H1 (cell line): Measurements from ENCODE around the gene IL36A. TPM values are rescaled to one million over a fixed set of nuclear protein-coding genes. Genes with fewer than 3 reads are reported as not detected.

ENCODE experiments used
- CTCF ChIA-PET: fragments of 300-600 bp; sonication (Branson Sonifier 250); formaldehyde crosslinking; loops from one replicate; lab custom pipeline; 2021; ENCODE audit not compliant: partially characterized antibody; lab: Charles Lee
- POLR2A ChIA-PET: fragments of 300-600 bp; sonication (Branson Sonifier 250); formaldehyde crosslinking; loops from one replicate; lab custom pipeline; 2021; ENCODE audit warnings: inconsistent platforms; ENCODE audit not compliant: partially characterized antibody; lab: Charles Lee
- DNase-seq, 2 experiments: peaks; one replicate each; pipeline versions ENCODE4 v3.0.0 to v3.0.0-alpha.2; 2010 to 2022; ENCODE audit warnings: low spot score in 2 of 2, low read depth in 1 of 2, mixed read lengths in 1 of 2
- FAIRE-seq: peaks from 2 replicates; lab custom pipeline; 2011; peaks lifted over from hg19 to GRCh38; lab: Jason Lieb, UNC
- H2AFZ ChIP-seq: 2 replicates; pipeline ENCODE4 v1.8.1; 2012; ENCODE audit warnings: low read length, inconsistent platforms
- H2AK5ac ChIP-seq: 2 replicates; pipeline ENCODE4 v1.6.1; 2013; ENCODE audit warnings: low read depth, low read length
- H2BK120ac ChIP-seq: replicated peaks from 2 replicates; pipeline ENCODE3; 2013; ENCODE audit warnings: low read depth, low read length, inconsistent platforms
- H2BK12ac ChIP-seq: 2 replicates; pipeline ENCODE4 v1.6.1; 2013; ENCODE audit warnings: low read depth, low read length
- H2BK15ac ChIP-seq: 2 replicates; pipeline ENCODE4 v1.6.1; 2013; ENCODE audit warnings: low read length
- H2BK20ac ChIP-seq: 2 replicates; pipeline ENCODE4 v1.6.1; 2013; ENCODE audit warnings: low read length
- H2BK5ac ChIP-seq: 2 replicates; pipeline ENCODE4 v1.6.1; 2013; ENCODE audit warnings: low read depth, low read length
- H3K14ac ChIP-seq: 2 replicates; pipeline ENCODE4 v1.6.1; 2013; ENCODE audit warnings: inconsistent platforms; ENCODE audit not compliant: insufficient read length
- H3K18ac ChIP-seq: 2 replicates; pipeline ENCODE4 v1.6.1; 2013; ENCODE audit warnings: low read length; ENCODE audit errors: extremely low read depth
- H3K23ac ChIP-seq: 2 replicates; pipeline ENCODE4 v1.6.1; 2013; ENCODE audit warnings: inconsistent platforms; ENCODE audit not compliant: insufficient read length
- H3K23me2 ChIP-seq: 2 replicates; pipeline ENCODE4 v1.6.1; 2013; ENCODE audit warnings: low read depth, low read length
- H3K27ac ChIP-seq: 2 replicates; pipeline ENCODE4 v1.6.1; 2011; ENCODE audit warnings: low read depth, low read length, inconsistent platforms
- H3K27me3 ChIP-seq, 4 experiments: replicated peaks in 1 of 4; 1 replicate in 1 of 4; 2 replicates in 3 of 4; pipeline versions ENCODE4 v1.6.1 to v1.8.1; 2011 to 2013; ENCODE audit warnings: low read length in 3 of 4, mild to moderate bottlenecking in 3 of 4, inconsistent platforms in 2 of 4, mixed read lengths in 2 of 4, moderate library complexity in 1 of 4; ENCODE audit not compliant: control insufficient read depth in 3 of 4, insufficient read depth in 3 of 4; ENCODE audit errors: extremely low read depth in 1 of 4
- H3K36me3 ChIP-seq, 4 experiments: 2 replicates each; pipeline versions ENCODE4 v1.6.1 to v1.8.1; 2011 to 2013; ENCODE audit warnings: mild to moderate bottlenecking in 4 of 4, low read length in 3 of 4, moderate library complexity in 2 of 4, control low read depth in 1 of 4, inconsistent platforms in 1 of 4; ENCODE audit not compliant: insufficient read depth in 4 of 4, control insufficient read depth in 2 of 4
- H3K4ac ChIP-seq: replicated peaks from 2 replicates; pipeline ENCODE3; 2013; ENCODE audit warnings: low read length, low read depth, mixed read lengths, inconsistent platforms; ENCODE audit not compliant: insufficient read length
- H3K4me1 ChIP-seq, 4 experiments: replicated peaks in 1 of 4; 1 replicate in 1 of 4; 2 replicates in 3 of 4; pipeline versions ENCODE4 v1.6.1 to v1.8.1; 2011 to 2013; ENCODE audit warnings: low read length in 3 of 4, inconsistent platforms in 2 of 4, mixed read lengths in 1 of 4; ENCODE audit not compliant: insufficient read depth in 4 of 4, control insufficient read depth in 3 of 4
- H3K4me2 ChIP-seq, 2 experiments: 2 replicates each; pipeline versions ENCODE4 v1.6.1 to v1.8.1; 2011 to 2013; ENCODE audit warnings: low read depth in 2 of 2, low read length in 2 of 2, control low read depth in 1 of 2, inconsistent platforms in 1 of 2, mild to moderate bottlenecking in 1 of 2; ENCODE audit not compliant: insufficient read depth in 1 of 2
- H3K4me3 ChIP-seq, 4 experiments: fragments of 200-600, 300-600 bp in 1 of 4; sonication (generic), shearing (Covaris generic), sonication (Bioruptor Twin) in 1 of 4; 2 replicates each; pipeline versions ENCODE4 v1.5.1 to v1.8.1; 2011 to 2016; ENCODE audit warnings: low read length in 4 of 4, low read depth in 3 of 4, control low read depth in 2 of 4, inconsistent platforms in 2 of 4, mild to moderate bottlenecking in 2 of 4, mixed read lengths in 1 of 4, moderate library complexity in 1 of 4; ENCODE audit not compliant: insufficient read depth in 2 of 4; ENCODE audit errors: extremely low read depth in 1 of 4
- H3K56ac ChIP-seq: replicated peaks from 2 replicates; pipeline ENCODE3; 2013; ENCODE audit warnings: low read depth, mild to moderate bottlenecking, mixed read lengths, low read length, inconsistent platforms; ENCODE audit not compliant: insufficient read length
- H3K79me1 ChIP-seq: 2 replicates; pipeline ENCODE4 v1.6.1; 2013; ENCODE audit warnings: low read depth, low read length, control low read depth
- H3K79me2 ChIP-seq, 2 experiments: 2 replicates each; pipeline versions ENCODE4 v1.6.1 to v1.8.1; 2012 to 2013; ENCODE audit warnings: low read length in 2 of 2, mild to moderate bottlenecking in 2 of 2, inconsistent platforms in 1 of 2; ENCODE audit not compliant: insufficient read depth in 2 of 2, control insufficient read depth in 1 of 2
- H3K9ac ChIP-seq, 4 experiments: replicated peaks in 1 of 4; 1 replicate in 1 of 4; 2 replicates in 3 of 4; pipeline versions ENCODE4 v1.6.1 to v1.8.1; 2011 to 2013; ENCODE audit warnings: low read depth in 3 of 4, low read length in 3 of 4, control low read depth in 2 of 4, mild to moderate bottlenecking in 2 of 4, moderate library complexity in 2 of 4, inconsistent platforms in 1 of 4; ENCODE audit errors: extremely low read depth in 1 of 4
- H3K9me3 ChIP-seq, 2 experiments: 2 replicates each; pipeline versions ENCODE4 v1.6.1 to v1.8.1; 2012 to 2013; ENCODE audit warnings: mild to moderate bottlenecking in 2 of 2, moderate library complexity in 2 of 2, control low read depth in 1 of 2, inconsistent platforms in 1 of 2, low read depth in 1 of 2, low read length in 1 of 2, mixed read lengths in 1 of 2; ENCODE audit not compliant: insufficient read depth in 2 of 2
- H4K20me1 ChIP-seq, 2 experiments: replicated peaks in 1 of 2; 2 replicates each; pipeline versions ENCODE3 to v1.8.1; 2011 to 2013; ENCODE audit warnings: inconsistent platforms in 2 of 2, low read length in 2 of 2, mild to moderate bottlenecking in 1 of 2; ENCODE audit not compliant: insufficient read depth in 2 of 2, control insufficient read depth in 1 of 2
- H4K5ac ChIP-seq: 2 replicates; pipeline ENCODE4 v1.6.1; 2013; ENCODE audit warnings: low read length, low read depth, mixed read lengths, inconsistent platforms; ENCODE audit not compliant: insufficient read length
- H4K8ac ChIP-seq: 2 replicates; pipeline ENCODE4 v1.8.0; 2013; ENCODE audit warnings: mild to moderate bottlenecking, moderate library complexity, low read length, inconsistent platforms; ENCODE audit not compliant: insufficient read depth; ENCODE audit errors: extremely low read depth
- H4K91ac ChIP-seq: replicated peaks from 2 replicates; pipeline ENCODE3; 2013; ENCODE audit warnings: low read length, mixed read lengths, inconsistent platforms; ENCODE audit not compliant: insufficient read length
- EP300 ChIP-seq, 2 experiments: IDR thresholded peaks; 1 replicate in 1 of 2; 2 replicates in 1 of 2; pipeline ENCODE4 v1.6.1; 2011 to 2012; ENCODE audit warnings: low read depth in 2 of 2, low read length in 2 of 2, mild to moderate bottlenecking in 2 of 2, borderline replicate concordance in 1 of 2, inconsistent platforms in 1 of 2, moderate library complexity in 1 of 2
- KDM4A ChIP-seq: IDR thresholded peaks from one replicate; pipeline ENCODE4 v1.7.1; 2012; ENCODE audit warnings: low read depth, mild to moderate bottlenecking, moderate library complexity, low read length, inconsistent platforms; ENCODE audit not compliant: severe bottlenecking
- RFX5 ChIP-seq: IDR thresholded peaks from 2 replicates; pipeline ENCODE4 v1.6.1; 2011; ENCODE audit warnings: low read depth, low read length, improper control_type of control experiment, borderline replicate concordance
- ZNF274 ChIP-seq: IDR thresholded peaks from 2 replicates; pipeline ENCODE4 v1.7.0; 2012; ENCODE audit warnings: low read length, borderline replicate concordance; ENCODE audit errors: extremely low read depth
- WGBS, 2 experiments: shearing (Covaris generic) in 1 of 2; methylation state at CpG; one replicate each; pipeline versions ENCODE4 v1.1.6 to v1.1.7; 2013 to 2015; ENCODE audit warnings: low lambda C conversion rate in 2 of 2, mixed read lengths in 2 of 2, inconsistent platforms in 1 of 2, low coverage in 1 of 2, missing lambda C conversion rate in 1 of 2; ENCODE audit not compliant: insufficient replicate concordance in 2 of 2, insufficient coverage in 1 of 2, insufficient read length in 1 of 2; ENCODE audit errors: extremely low coverage in 1 of 2, missing lambda C conversion rate in 1 of 2; 5-methylcytosine and 5-hydroxymethylcytosine counted together
- polyA plus RNA-seq, 7 experiments: library from polyadenylated mRNA; depleted of rRNA in 3 of 7; stranded (reverse) in 5 of 7; unstranded in 2 of 7; fragments of >200 nt in 5 of 7; fragments of 200-250 nt in 2 of 7; gene quantifications; 1 replicate in 5 of 7; 2 replicates in 1 of 7; 4 replicates in 1 of 7; pipeline versions ENCODE4 v1.2.1 to v1.2.3, GENCODE V29; 2011 to 2013; ENCODE audit warnings: missing spikeins in 2 of 7, mixed read lengths in 2 of 7
- total RNA-seq: library from RNA; stranded (reverse); fragmentation: NEBNext Ultra II Directional; extraction: Animal tissue kit (Norgen Biotek cat#: 25700); gene quantifications from 2 replicates; pipeline ENCODE4 v1.2.1, GENCODE V29; 2021
- TF ChIP-seq, protein P1 (sequence below): IDR thresholded peaks from 2 replicates; pipeline ENCODE4 v1.6.1; 2012; ENCODE audit warnings: inconsistent platforms
- TF ChIP-seq, protein P2 (sequence below): IDR thresholded peaks from 2 replicates; pipeline ENCODE4 v1.6.1; 2011; ENCODE audit warnings: low read depth, mild to moderate bottlenecking, low read length; ENCODE audit not compliant: insufficient read depth

IL36A gene
- total and polyA plus RNA-seq, 2 of the 8 experiments (the other 6 are each of a cell fraction or from before 2014, with no cell fraction given) = not detected

DNA sequence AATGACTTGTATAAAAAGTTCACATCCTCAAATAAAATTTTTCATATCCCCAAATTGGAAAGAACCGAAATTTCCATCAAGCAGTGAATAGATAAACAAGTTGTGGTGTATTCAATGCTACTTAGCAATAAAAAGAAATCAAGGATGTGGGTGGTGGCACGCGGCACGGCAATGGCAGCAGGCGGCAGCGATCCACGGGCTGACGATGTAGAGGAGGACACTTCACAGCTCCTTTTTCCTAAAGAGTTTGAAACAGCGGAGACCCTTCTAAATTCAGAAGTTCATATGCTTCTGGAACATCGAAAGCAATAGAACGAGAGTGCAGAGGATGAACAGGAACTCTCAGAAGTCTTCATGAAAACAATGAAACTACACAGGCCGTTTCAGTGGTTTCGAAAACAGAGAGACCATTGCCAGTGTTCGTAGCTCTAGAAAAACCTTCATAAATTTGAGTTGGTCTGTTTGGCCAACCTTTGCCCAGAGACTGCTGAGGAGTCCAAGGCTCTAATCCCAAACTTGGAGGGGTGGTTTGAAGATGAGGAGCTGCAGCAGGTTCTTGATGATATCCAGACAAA lies 9.8 kb upstream of the IL36A start:
- FAIRE-seq = no peak
- CTCF ChIA-PET = interaction anchor here (0.6 to 1.0 kb wide), 2 partner anchors 36 to 246 kb away, joined by 3 read pairs; no protein-coding TSS in a partner anchor
- H3K4me2 ChIP-seq = no peak overlapping the region
- no peak for TF ChIP-seq KDM4A
- no peak for TF ChIP-seq ZNF274
- no peak for TF ChIP-seq EP300 (IDR thresholded peaks at IDR 0.05; ENCODE audit: borderline replicate concordance in 1 of 2, low read depth in 2 of 2, low read length in 2 of 2)
- no peak for TF ChIP-seq RFX5
- TF ChIP-seq, protein P1, sequence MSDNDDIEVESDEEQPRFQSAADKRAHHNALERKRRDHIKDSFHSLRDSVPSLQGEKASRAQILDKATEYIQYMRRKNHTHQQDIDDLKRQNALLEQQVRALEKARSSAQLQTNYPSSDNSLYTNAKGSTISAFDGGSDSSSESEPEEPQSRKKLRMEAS = no peak
- TF ChIP-seq, protein P2, sequence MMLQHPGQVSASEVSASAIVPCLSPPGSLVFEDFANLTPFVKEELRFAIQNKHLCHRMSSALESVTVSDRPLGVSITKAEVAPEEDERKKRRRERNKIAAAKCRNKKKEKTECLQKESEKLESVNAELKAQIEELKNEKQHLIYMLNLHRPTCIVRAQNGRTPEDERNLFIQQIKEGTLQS = no peak

More for the DNA sequence above, 9.8 kb upstream of the IL36A start:
- H3K27ac ChIP-seq = no peak overlapping the region
- no peaks in the 10 kb centered on the region for H3K23me2 ChIP-seq
- H3K4me1 ChIP-seq = no peaks in the 10 kb centered on the region
- H3K36me3 ChIP-seq = no peaks in the 10 kb centered on the region
- no peaks in the 10 kb centered on the region for H3K79me1 ChIP-seq
- no peak overlapping the region for H2BK5ac ChIP-seq
- H4K5ac ChIP-seq = no peak overlapping the region
- WGBS, 2 experiments = 94% methylated on average over 14 of the region's 14 CpGs; no CpG with 5 or more reads in 1 of the 2 experiments
- no peaks in the 10 kb centered on the region for H3K27me3 ChIP-seq
- H4K8ac ChIP-seq = no peak overlapping the region
- H3K9ac ChIP-seq = no peak overlapping the region
- H3K14ac ChIP-seq = no peak overlapping the region
- H3K4me3 ChIP-seq = no peak overlapping the region
- no peak overlapping the region for H2BK20ac ChIP-seq
- H4K91ac ChIP-seq = no peak overlapping the region
- H2BK120ac ChIP-seq = no peak overlapping the region
- H3K9me3 ChIP-seq = peaks cover 8 to 19% of the 10 kb centered on the region in 2 experiments; a peak in 2 of 4 replicates
- H3K79me2 ChIP-seq = no peaks in the 10 kb centered on the region
- H3K18ac ChIP-seq = no peak overlapping the region
- no peak overlapping the region for H3K4ac ChIP-seq
- H3K23ac ChIP-seq = no peak overlapping the region
- no peak for DNase-seq
- H2BK15ac ChIP-seq = no peak overlapping the region
- H3K56ac ChIP-seq = no peak overlapping the region
- no peak overlapping the region for H2AFZ ChIP-seq
- no peak overlapping the region for H2AK5ac ChIP-seq
- POLR2A ChIA-PET = no interaction called here
- H4K20me1 ChIP-seq = no peaks in the 10 kb centered on the region
- H2BK12ac ChIP-seq = no peak overlapping the region
